GM12891 (cell line): ENCODE data around the gene LAG3.
"Not testable (repeated sequence)": the region's sequence is repeated elsewhere in the genome, so short reads cannot be mapped to it uniquely, and the experiment has no call there.

ENCODE experiments used
- DNase-seq: peaks from one replicate; pipeline ENCODE4 v3.0.0; 2011; ENCODE audit warnings: low spot score; ENCODE audit not compliant: insufficient read length
- FAIRE-seq: peaks from 2 replicates; lab custom pipeline; 2011; peaks lifted over from hg19 to GRCh38; lab: Jason Lieb, UNC
- PAX5 ChIP-seq: IDR thresholded peaks from 2 replicates; pipeline ENCODE4 v1.6.1; 2011; ENCODE audit warnings: low read length, moderate library complexity, mild to moderate bottlenecking; ENCODE audit not compliant: insufficient read depth, severe bottlenecking
- POLR2A ChIP-seq: IDR thresholded peaks from 2 replicates; pipeline ENCODE4 v1.6.1; 2011; ENCODE audit warnings: low read depth, low read length, control low read depth
- POLR2AphosphoS5 ChIP-seq: IDR thresholded peaks from 2 replicates; pipeline ENCODE4 v1.6.1; 2011; ENCODE audit warnings: low read depth, low read length, control low read depth
- POU2F2 ChIP-seq: IDR thresholded peaks from 2 replicates; pipeline ENCODE4 v1.6.1; 2011; ENCODE audit warnings: low read depth, mild to moderate bottlenecking, control low read depth, low read length, moderate library complexity
- SPI1 ChIP-seq: IDR thresholded peaks from 2 replicates; pipeline ENCODE4 v1.6.1; 2011; ENCODE audit warnings: low read depth, low read length, control low read depth
- TAF1 ChIP-seq: IDR thresholded peaks from 2 replicates; pipeline ENCODE4 v1.6.1; 2011; ENCODE audit warnings: low read depth, low read length, control low read depth

Gene LAG3

GRCh38 chr12:6736754-6737153 lies 35.6 kb upstream of the LAG3 start:
- FAIRE-seq (no peak), DNase-seq (no peak)
- TF ChIP-seq SPI1, result no peak
- TF ChIP-seq POU2F2, result no peak
- TF ChIP-seq TAF1, result no peak
- no peak for TF ChIP-seq POLR2A

GRCh38 chr12:6742080-6742479 lies 30.2 kb upstream of the LAG3 start:
- FAIRE-seq, DNase-seq: not testable (repeated sequence)

GRCh38 chr12:6742834-6743233 lies 29.5 kb upstream of the LAG3 start:
- no peak for FAIRE-seq
- TF ChIP-seq POLR2A (no peak), POLR2AphosphoS5 (no peak), POU2F2 (no peak), PAX5 (no peak), TAF1 (no peak), SPI1 (no peak)

GRCh38 chr12:6743300-6743699 lies 29.0 kb upstream of the LAG3 start:
- FAIRE-seq, result peak; percentile 23
- not testable (repeated sequence) for DNase-seq

More at GRCh38 chr12:6742834-6743233, 29.5 kb upstream of the LAG3 start:
- no peak for DNase-seq

GRCh38 chr12:6745741-6746525 lies 26.4 kb upstream of the LAG3 start:
- peak; percentile 91 for FAIRE-seq
- TF ChIP-seq TAF1, result no peak
- TF ChIP-seq POLR2AphosphoS5, result no peak
- TF ChIP-seq PAX5, result no peak
- TF ChIP-seq POLR2A, result peak; percentile 60
- peak; percentile 93 for TF ChIP-seq SPI1
- TF ChIP-seq POU2F2, result no peak
- DNase-seq, result no peak

GRCh38 chr12:6747216-6747615 lies 25.1 kb upstream of the LAG3 start:
- FAIRE-seq (no peak), DNase-seq (no peak)
- TF ChIP-seq SPI1 (no peak), TAF1 (no peak)

- FAIRE-seq, result no peak
- TF ChIP-seq POLR2A (no peak), PAX5 (no peak), POLR2AphosphoS5 (no peak), TAF1 (no peak), SPI1 (no peak), POU2F2 (no peak)
Observed at GRCh38 chr12:6748761-6749160, 23.6 kb upstream of the LAG3 start.

GRCh38 chr12:6750506-6750905 lies 21.8 kb upstream of the LAG3 start:
- DNase-seq, result no peak
- TF ChIP-seq PAX5 (no peak), POLR2AphosphoS5 (no peak), POLR2A (no peak), POU2F2 (no peak), TAF1 (no peak), SPI1 (no peak)
- no peak for FAIRE-seq

More at GRCh38 chr12:6748761-6749160, 23.6 kb upstream of the LAG3 start:
- no peak for DNase-seq

GRCh38 chr12:6751767-6752166 lies 20.6 kb upstream of the LAG3 start:
- DNase-seq (no peak), FAIRE-seq (peak; percentile 9)
- TF ChIP-seq PAX5 (no peak), POLR2A (no peak), POLR2AphosphoS5 (no peak), TAF1 (no peak), SPI1 (no peak), POU2F2 (no peak)

GRCh38 chr12:6752167-6752920 lies 20.0 kb upstream of the LAG3 start:
- FAIRE-seq (peak; percentile 66), DNase-seq (no peak)
- TF ChIP-seq PAX5, result no peak
- TF ChIP-seq POLR2A, result no peak
- TF ChIP-seq SPI1, result no peak
- no peak for TF ChIP-seq POU2F2
- TF ChIP-seq POLR2AphosphoS5, result no peak
- no peak for TF ChIP-seq TAF1
